Measurements from ENCODE around the gene NGEF.

DNA sequence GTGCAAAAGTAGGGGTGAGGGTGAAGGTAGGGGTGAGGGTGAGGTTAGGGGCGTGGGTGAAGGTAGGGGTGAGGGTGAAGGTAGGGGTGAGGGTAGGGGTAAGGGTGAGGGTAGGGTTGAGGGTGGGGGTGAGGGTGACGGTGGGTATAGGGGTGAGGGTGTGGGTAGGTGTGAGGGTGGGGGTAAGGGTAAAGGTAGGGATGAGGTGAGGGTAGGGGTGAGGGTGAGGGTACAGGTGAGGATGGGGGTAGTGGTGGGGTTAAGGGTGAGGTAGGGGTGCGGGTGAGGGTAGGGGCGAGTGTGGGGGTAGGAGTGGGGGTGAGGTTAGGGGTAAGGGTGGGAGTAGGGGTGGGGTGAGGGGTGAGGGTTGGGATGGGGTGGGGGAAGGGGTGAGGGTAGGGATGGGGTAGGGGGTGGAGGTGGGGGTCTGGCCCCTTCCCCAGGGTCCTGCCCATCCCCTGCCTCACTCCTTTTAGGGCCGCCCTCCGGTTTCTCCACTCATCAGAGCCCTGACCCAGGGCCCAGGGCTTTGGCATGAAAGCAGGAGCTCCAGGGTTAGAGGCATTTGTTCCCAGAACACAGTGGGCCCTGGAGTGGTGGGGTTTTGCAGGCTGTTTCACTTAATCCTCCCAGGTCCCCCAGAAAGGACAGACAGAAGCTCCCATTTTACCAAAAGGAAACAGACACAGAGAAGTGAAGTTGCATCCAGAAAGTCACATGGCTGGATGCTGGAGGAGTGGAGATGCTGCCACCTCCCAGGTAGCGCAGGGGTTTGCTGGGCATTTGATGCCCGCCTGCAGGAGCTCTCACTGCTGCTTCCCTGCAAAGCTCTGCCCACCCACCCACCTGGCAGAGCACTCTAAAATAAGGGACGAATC, 116.1 kb downstream of the NGEF start:
- TF ChIP-seq, protein P1, sequence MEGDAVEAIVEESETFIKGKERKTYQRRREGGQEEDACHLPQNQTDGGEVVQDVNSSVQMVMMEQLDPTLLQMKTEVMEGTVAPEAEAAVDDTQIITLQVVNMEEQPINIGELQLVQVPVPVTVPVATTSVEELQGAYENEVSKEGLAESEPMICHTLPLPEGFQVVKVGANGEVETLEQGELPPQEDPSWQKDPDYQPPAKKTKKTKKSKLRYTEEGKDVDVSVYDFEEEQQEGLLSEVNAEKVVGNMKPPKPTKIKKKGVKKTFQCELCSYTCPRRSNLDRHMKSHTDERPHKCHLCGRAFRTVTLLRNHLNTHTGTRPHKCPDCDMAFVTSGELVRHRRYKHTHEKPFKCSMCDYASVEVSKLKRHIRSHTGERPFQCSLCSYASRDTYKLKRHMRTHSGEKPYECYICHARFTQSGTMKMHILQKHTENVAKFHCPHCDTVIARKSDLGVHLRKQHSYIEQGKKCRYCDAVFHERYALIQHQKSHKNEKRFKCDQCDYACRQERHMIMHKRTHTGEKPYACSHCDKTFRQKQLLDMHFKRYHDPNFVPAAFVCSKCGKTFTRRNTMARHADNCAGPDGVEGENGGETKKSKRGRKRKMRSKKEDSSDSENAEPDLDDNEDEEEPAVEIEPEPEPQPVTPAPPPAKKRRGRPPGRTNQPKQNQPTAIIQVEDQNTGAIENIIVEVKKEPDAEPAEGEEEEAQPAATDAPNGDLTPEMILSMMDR (IDR thresholded peaks at IDR 0.05; ENCODE audit: low read depth, low read length, missing input control): no peak
- TF ChIP-seq ZBTB33 (IDR thresholded peaks at IDR 0.05) (no peak), RAD21 (IDR thresholded peaks at IDR 0.05) (no peak), MAX (IDR thresholded peaks at IDR 0.05) (no peak), YY1 (IDR thresholded peaks at IDR 0.05) (no peak), SP1 (IDR thresholded peaks at IDR 0.05) (no peak)
- TF ChIP-seq, protein P2, sequence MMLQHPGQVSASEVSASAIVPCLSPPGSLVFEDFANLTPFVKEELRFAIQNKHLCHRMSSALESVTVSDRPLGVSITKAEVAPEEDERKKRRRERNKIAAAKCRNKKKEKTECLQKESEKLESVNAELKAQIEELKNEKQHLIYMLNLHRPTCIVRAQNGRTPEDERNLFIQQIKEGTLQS (IDR thresholded peaks at IDR 0.05): no peak
